ENCODE measurements around the gene SLFN14.
"Not testable (repeated sequence)": the region's sequence is repeated elsewhere in the genome, so short reads cannot be mapped to it uniquely, and the experiment has no call there.

The SLFN14 gene

GRCh38 chr17:35557353-35557752, 3.3 kb downstream of the SLFN14 start:
- DNase-seq = no peak

GRCh38 chr17:35555691-35556090, 4.9 kb downstream of the SLFN14 start:
- no peak for DNase-seq

- no peak for DNase-seq
Measured at GRCh38 chr17:35554668-35555067, 6.0 kb downstream of the SLFN14 start.

DNA sequence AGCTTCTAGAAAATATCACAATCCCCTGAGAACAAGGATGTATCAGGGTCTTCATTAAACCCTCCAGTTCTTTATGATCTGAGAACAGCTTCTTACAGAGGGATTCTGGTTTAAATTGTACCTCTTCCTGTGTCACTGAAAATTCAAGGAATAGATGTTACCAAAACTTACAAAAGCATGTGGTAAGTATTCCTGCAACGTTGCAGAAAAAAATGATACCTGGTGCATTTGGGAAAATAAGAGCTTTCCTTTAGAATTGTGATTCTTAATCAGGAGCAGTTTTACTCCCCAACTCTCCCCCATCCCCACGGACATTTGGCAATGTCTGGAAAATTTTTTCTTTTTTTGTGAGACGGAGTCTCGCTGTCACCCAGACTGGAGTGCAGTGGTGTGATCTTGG, 7.3 kb downstream of the SLFN14 start:
- DNase-seq = no peak

DNA sequence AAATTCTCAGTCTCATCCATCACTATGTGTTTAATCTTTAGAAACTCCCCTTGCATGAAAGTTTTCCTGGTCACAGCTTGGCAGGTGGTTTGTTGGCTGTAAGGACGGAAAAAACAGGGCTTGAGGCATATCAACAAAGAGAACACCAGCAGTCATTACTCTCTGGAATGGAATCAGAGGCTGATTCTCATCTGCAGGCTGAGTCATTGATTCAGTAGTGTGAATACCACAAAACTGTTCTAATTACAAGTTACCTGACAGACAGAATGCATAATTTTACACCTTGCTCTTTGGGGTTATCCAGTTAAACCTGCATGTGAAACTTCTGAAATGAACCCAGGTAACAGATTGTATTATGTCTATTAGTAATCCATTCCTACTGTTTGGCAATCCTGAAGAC, 11.6 kb downstream of the SLFN14 start:
- DNase-seq = no peak

- DNase-seq = no peak
Measured at GRCh38 chr17:35548208-35548810, 12.3 kb downstream of the SLFN14 start.

GRCh38 chr17:35546487-35546886, 14.1 kb downstream of the SLFN14 start:
- DNase-seq = no peak

DNA sequence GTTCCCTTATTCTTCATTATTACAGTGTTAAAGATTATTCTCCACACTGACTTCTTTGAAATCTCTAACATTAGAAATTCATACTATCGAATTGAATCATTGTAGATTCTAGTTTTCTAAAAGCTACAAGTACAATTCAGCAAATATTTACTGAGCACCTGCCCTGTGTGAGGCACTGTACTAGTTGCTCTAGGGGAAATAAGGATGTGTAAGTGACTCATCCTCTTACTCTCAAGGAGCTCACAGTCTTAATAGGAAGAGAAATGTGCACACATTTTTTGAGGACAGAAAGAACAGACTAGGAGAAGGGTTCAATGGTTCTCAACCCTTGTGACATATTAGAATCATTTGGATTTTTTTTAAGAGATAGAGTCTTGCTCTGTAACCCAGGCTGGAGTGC, 15.5 kb downstream of the SLFN14 start:
- DNase-seq = no peak

DNA sequence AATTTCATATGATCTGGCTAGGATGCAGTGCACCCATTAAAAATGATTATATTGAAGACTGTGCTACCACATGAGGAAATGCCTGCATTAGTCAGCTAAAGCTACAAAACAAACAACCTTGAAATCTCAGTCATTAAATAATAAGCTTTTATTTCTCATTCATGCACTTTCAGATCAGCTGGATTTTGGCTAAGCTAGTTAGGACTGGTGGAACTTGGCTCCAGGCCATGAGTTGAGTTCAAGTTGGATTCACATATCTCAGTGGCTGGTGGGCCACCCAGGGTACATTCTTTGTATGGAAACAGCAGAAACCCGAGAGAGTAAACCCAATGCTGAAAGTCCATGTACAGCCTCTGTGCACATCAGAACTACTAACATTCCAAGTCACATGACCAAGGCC, 16.8 kb downstream of the SLFN14 start:
- no peak for DNase-seq

GRCh38 chr17:35542990-35543389, 17.6 kb downstream of the SLFN14 start:
- no peak for DNase-seq

GRCh38 chr17:35541434-35541833, 19.2 kb downstream of the SLFN14 start:
- DNase-seq = no peak

DNA sequence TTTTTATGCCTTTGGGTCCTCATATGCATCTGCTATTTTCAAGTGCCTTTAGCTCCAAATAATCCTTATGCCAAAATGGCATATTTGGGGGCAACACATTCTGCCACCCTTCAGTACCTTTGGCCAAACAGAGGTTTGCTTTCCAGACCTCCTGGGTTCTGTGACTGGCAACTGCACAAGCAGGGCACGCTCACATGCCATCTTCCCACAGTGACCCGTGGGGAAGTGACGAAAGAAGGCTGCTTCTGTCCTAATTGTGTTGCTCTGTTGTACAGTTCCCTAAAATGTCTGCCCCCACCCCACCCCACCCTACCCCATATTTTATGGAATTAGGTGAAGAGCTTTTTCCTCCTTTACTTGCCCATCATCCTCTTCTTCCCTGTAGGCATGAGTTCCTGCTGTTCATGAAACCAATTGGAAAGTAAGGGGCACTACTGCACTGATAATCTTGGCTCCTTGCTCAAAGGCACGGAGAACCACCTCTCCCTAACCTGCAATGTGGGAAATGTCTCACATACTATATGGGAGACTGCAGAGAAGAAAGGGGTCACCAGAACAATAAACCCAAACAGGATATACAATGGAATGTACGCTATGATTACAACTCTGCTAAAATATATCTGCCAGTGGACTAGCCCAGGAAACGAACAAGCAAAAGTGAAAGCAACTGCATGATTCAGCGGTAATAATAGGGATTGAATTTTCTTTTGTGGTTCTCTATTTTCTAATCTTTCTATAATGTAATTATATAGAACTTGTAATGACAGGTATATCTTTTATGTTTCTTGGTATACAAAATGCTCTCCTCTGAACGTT, 19.8 kb downstream of the SLFN14 start:
- peak; percentile 38 for DNase-seq

DNA sequence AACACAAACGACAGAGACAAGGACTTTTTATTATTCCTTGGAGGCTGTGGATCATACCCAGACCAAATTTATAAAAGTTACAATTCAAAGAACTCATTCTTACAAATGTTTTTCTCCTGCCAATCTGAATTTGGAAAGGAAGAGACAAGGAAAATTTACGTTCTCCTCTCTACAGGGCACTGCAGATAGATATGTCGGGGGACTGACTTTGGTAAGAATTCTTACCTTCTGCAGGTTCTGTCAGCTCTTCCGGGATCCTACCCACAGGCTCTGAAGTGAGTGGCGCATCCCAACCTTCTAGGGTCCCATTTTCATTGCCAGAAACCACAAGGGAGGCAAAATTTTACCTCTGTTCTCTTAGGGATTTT, 21.0 kb downstream of the SLFN14 start:
- no peak for DNase-seq

- DNase-seq = no peak
Measured at GRCh38 chr17:35537601-35538141, 22.9 kb downstream of the SLFN14 start, which contains the start of gene SLFN12L. Gene SLFN12L (minus strand): TSS chr17:35537678. CDS start chr17:35522364, 15,314 bp downstream.

DNA sequence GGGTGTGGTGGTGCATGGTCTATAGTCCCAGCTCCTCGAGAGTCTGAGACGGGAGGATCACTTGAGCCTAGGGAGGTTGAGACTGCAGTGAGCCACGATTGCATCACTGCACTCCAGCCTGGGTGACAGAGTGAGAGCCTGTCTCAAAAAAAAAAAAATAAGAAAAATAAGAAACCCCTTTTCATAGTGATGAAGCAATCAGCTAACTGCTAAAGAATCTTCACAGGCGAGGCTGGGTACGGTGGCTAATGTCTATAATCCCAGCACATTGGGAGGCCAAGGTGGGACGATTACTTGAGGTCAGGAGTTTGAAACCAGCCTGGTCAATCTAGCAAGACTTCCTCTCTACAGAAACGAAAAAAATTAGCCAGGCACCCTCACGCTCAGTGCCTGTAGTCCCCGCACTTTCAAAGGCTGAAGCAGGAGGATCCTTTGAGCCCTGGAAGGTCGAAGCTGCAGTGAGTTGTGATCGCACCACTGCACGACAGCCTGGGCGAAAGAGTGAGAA, 23.9 kb downstream of the SLFN14 start:
- DNase-seq = no peak

DNA sequence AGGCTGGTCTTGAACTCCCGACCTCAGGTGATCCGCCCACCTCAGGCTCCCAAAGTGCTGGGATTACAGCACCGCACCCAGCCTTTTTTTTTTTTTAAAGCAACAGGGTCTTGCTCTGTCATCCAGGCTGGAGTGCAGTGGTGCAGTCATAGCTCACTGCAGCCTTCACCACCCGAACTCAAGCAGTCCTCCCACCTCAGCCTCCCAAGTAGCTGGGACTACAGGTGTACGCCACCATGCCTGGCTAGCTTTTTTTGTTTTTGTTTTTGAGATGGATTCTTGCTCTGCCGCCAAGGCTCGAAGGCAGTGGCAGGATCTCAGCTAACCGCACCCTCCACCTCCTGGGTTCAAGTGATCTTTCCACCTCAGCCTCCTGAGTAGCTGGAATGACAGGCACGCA, 25.2 kb downstream of the SLFN14 start:
- DNase-seq = not testable (repeated sequence)

- no peak for DNase-seq
Measured at GRCh38 chr17:35534576-35535093, 26.0 kb downstream of the SLFN14 start.

- DNase-seq = no peak
Measured at GRCh38 chr17:35531160-35531559, 29.5 kb downstream of the SLFN14 start.

DNA sequence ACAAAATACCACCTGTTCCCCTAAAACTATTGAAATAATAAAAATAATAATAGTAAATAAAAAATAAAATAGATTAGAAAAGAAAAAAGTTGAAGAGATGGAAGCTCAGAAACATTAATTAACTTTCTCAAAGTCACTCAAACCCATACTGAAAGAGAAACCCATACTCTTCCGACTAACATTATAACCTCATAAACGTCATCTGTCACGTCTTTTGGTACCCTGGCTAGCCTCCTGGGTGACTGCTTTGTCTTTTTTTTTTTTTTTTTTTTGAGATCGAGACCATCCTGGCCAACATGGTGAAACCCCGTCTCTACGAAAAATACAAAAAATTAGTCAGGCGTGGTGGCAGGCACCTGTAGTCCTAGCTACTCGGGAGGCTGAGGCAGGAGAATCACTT, 30.8 kb downstream of the SLFN14 start:
- no peak for DNase-seq

DNA sequence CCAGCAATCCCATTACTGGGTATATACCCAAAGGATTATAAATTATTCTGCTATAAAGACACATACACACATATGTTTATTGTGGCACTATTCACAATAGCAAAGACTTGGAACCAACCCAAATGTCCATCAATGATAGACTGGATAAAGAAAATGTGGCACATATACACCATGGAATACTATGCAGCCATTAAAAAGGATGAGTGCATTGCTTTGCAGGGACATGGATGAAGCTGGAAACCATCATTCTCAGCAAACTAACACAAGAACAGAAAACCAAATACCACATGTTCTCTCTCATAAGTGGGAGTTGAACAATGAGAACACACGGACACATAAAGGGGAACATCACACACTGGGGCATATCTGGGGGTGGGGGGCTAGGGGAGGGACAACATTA, 31.3 kb downstream of the SLFN14 start:
- DNase-seq = not testable (repeated sequence)

GRCh38 chr17:35523296-35523695, 37.3 kb downstream of the SLFN14 start:
- DNase-seq = no peak

GRCh38 chr17:35521654-35522256, 38.9 kb downstream of the SLFN14 start:
- not testable (repeated sequence) for DNase-seq

GRCh38 chr17:35521150-35521549, 39.5 kb downstream of the SLFN14 start:
- DNase-seq = no peak

Measured in HCEC 1CT (cell line).